ENCODE results near the gene ORC5. TPM values are rescaled to one million over a fixed set of nuclear protein-coding genes. Genes with fewer than 3 reads are reported as not detected.

The ORC5 gene
- total and polyA plus RNA-seq, 2 donors (not counting 1 experiment from before 2014, with no cell fraction given): 12.1 to 18.8 TPM

DNA sequence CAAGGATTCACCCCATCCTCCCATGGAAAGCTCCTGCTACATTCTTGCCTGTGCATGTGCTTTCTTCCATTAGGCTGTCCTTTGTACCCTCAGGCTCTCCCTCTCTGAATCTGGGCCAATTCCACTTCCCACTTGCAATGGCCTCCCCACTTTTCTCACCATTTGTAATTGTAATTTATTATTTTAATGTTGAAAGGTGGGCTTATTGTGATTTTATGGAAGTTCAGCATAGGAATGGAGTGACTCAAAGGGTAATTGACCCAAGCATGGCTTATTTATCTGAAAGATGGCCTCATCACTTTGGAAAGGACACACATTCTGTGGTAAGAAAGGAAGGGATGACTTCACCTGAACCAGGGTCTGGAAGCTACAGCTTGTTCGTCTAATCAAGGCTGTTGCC lies 46.9 kb upstream of the ORC5 start:
- no peaks in the 10 kb centered on the region for H3K27me3 ChIP-seq (ENCODE audit: control insufficient read depth, insufficient read depth, low read length)
- H2AFZ ChIP-seq (ENCODE audit: low read length): no peak overlapping the region
- no peak for TF ChIP-seq EZH2 (IDR thresholded peaks at IDR 0.05; ENCODE audit: low read length, missing control alignments)
- TF ChIP-seq, protein P1, sequence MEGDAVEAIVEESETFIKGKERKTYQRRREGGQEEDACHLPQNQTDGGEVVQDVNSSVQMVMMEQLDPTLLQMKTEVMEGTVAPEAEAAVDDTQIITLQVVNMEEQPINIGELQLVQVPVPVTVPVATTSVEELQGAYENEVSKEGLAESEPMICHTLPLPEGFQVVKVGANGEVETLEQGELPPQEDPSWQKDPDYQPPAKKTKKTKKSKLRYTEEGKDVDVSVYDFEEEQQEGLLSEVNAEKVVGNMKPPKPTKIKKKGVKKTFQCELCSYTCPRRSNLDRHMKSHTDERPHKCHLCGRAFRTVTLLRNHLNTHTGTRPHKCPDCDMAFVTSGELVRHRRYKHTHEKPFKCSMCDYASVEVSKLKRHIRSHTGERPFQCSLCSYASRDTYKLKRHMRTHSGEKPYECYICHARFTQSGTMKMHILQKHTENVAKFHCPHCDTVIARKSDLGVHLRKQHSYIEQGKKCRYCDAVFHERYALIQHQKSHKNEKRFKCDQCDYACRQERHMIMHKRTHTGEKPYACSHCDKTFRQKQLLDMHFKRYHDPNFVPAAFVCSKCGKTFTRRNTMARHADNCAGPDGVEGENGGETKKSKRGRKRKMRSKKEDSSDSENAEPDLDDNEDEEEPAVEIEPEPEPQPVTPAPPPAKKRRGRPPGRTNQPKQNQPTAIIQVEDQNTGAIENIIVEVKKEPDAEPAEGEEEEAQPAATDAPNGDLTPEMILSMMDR (conservative IDR thresholded peaks at IDR 0.05 in 1 of 2, IDR thresholded peaks at IDR 0.05 in 1 of 2; ENCODE audit: low read depth in 1 of 2, low read length in 2 of 2): no peak
- no peak overlapping the region for H3K9ac ChIP-seq (ENCODE audit: insufficient read depth, low read length)
- H3K79me2 ChIP-seq (ENCODE audit: control insufficient read depth, insufficient read depth, low read length): no peaks in the 10 kb centered on the region
- no peaks in the 10 kb centered on the region for H4K20me1 ChIP-seq (ENCODE audit: control insufficient read depth, extremely low read depth, insufficient read depth, low read length)
- no peak for DNase-seq (ENCODE audit: low read depth in 2 of 2)
- no peaks in the 10 kb centered on the region for H3K4me1 ChIP-seq (ENCODE audit: control insufficient read depth, extremely low read depth, insufficient read depth, low read length)
- H3K4me3 ChIP-seq (replicated peaks in 1 of 4; ENCODE audit: control extremely low read depth in 1 of 4, insufficient read depth in 1 of 4, low read depth in 3 of 4, low read length in 4 of 4): no peak overlapping the region
- no peaks in the 10 kb centered on the region for H3K36me3 ChIP-seq (ENCODE audit: control insufficient read depth, insufficient read depth, low read length)
- no peak overlapping the region for H3K27ac ChIP-seq (ENCODE audit: insufficient read depth, low read length)
- H3K4me2 ChIP-seq (ENCODE audit: extremely low read depth, insufficient read depth, low read length): no peak overlapping the region
- H3K9me3 ChIP-seq (ENCODE audit: control insufficient read depth, insufficient read depth, low read depth, low read length): no peaks in the 10 kb centered on the region

DNA sequence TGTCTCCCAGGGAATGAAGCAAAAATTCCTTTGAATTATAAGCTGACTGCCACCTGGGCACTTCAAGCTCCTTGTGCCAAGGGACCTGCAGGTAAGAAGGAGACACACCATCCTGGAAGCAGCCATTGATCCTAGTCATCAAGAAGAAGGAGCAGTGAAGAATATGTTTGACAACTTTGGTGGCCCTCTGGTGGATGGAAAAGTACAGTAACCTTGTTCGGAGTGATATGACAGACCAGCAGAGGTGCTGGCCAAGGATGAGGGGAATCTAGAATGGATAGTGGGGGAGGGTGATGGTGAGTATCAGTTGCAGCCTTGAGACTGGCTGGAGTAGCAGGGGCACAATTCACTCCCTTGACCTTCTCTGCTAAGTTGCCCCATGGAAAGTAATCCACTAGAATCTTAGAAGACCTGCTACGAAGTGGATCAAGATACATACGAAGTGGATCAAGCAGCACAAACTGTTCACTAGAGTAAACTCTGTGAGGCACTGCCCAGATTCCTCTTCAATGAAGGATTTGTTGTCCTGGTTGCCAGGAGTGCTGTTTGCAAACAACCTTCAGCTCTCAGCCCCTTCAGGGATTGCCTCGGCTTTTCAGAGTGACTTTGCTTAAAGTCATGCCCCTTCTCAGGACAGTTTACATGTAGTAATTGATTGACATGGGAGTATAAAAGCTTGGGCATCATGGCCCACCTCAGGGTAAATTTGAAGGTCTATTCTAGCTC lies 44.8 kb upstream of the ORC5 start:
- Histone ChIP-seq H3K27me3 (ENCODE audit: control insufficient read depth, insufficient read depth, low read length) (no peaks in the 10 kb centered on the region), H3K36me3 (ENCODE audit: control insufficient read depth, insufficient read depth, low read length) (no peaks in the 10 kb centered on the region), H3K4me1 (ENCODE audit: control insufficient read depth, extremely low read depth, insufficient read depth, low read length) (no peaks in the 10 kb centered on the region), H3K9ac (ENCODE audit: insufficient read depth, low read length) (no peak overlapping the region), H3K4me3 (replicated peaks in 1 of 4; ENCODE audit: control extremely low read depth in 1 of 4, insufficient read depth in 1 of 4, low read depth in 3 of 4, low read length in 4 of 4) (no peak overlapping the region), H3K9me3 (ENCODE audit: control insufficient read depth, insufficient read depth, low read depth, low read length) (no peaks in the 10 kb centered on the region), H3K27ac (ENCODE audit: insufficient read depth, low read length) (no peak overlapping the region), H3K79me2 (ENCODE audit: control insufficient read depth, insufficient read depth, low read length) (no peaks in the 10 kb centered on the region), H2AFZ (ENCODE audit: low read length) (no peak overlapping the region), H3K4me2 (ENCODE audit: extremely low read depth, insufficient read depth, low read length) (no peak overlapping the region), H4K20me1 (ENCODE audit: control insufficient read depth, extremely low read depth, insufficient read depth, low read length) (no peaks in the 10 kb centered on the region)
- TF ChIP-seq, protein P1 (conservative IDR thresholded peaks at IDR 0.05 in 1 of 2, IDR thresholded peaks at IDR 0.05 in 1 of 2; ENCODE audit: low read depth in 1 of 2, low read length in 2 of 2): no peak
- no peak for TF ChIP-seq EZH2 (IDR thresholded peaks at IDR 0.05; ENCODE audit: low read length, missing control alignments)
- no peak for DNase-seq (ENCODE audit: low read depth in 2 of 2)

DNA sequence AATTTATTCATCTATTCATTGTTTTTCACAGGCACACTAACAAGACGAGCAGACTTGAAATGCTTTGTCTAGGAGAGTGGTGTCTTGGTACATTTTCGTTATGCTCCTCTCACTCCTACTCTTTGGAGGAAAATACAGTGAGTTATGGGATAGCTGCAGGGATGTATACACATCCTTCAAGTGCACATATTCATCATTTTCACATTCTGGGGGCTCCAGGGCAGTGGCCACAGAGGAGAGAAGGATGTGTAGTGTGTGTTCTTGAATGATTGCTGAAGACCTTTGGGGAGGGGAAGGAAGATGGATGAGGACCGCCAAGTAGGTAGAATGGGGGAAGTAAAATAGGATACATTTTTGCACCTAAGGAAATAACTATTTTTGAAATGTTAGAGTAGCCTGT lies 34.8 kb upstream of the ORC5 start:
- Histone ChIP-seq H3K27ac (ENCODE audit: insufficient read depth, low read length) (no peak overlapping the region), H3K79me2 (ENCODE audit: control insufficient read depth, insufficient read depth, low read length) (no peaks in the 10 kb centered on the region), H3K9ac (ENCODE audit: insufficient read depth, low read length) (no peak overlapping the region), H4K20me1 (ENCODE audit: control insufficient read depth, extremely low read depth, insufficient read depth, low read length) (no peaks in the 10 kb centered on the region), H3K4me2 (ENCODE audit: extremely low read depth, insufficient read depth, low read length) (no peak overlapping the region), H3K27me3 (ENCODE audit: control insufficient read depth, insufficient read depth, low read length) (no peaks in the 10 kb centered on the region), H3K9me3 (ENCODE audit: control insufficient read depth, insufficient read depth, low read depth, low read length) (no peaks in the 10 kb centered on the region), H3K4me1 (ENCODE audit: control insufficient read depth, extremely low read depth, insufficient read depth, low read length) (no peaks in the 10 kb centered on the region), H3K4me3 (replicated peaks in 1 of 4; ENCODE audit: control extremely low read depth in 1 of 4, insufficient read depth in 1 of 4, low read depth in 3 of 4, low read length in 4 of 4) (no peak overlapping the region), H2AFZ (ENCODE audit: low read length) (no peak overlapping the region), H3K36me3 (ENCODE audit: control insufficient read depth, insufficient read depth, low read length) (no peaks in the 10 kb centered on the region)
- DNase-seq (ENCODE audit: low read depth in 2 of 2): no peak
- TF ChIP-seq, protein P1 (conservative IDR thresholded peaks at IDR 0.05 in 1 of 2, IDR thresholded peaks at IDR 0.05 in 1 of 2; ENCODE audit: low read depth in 1 of 2, low read length in 2 of 2): no peak
- no peak for TF ChIP-seq EZH2 (IDR thresholded peaks at IDR 0.05; ENCODE audit: low read length, missing control alignments)

Data from fibroblast of lung (primary cell).